GM12874 (cell line): ENCODE data around the gene ATCAY.

Source experiments
- TF ChIP-seq, protein P1 (sequence below): IDR thresholded peaks from 2 replicates; pipeline ENCODE4 v1.5.1; 2011; ENCODE audit warnings: low read depth, mild to moderate bottlenecking, control low read depth, low read length, moderate library complexity; ENCODE audit not compliant: insufficient read depth

Gene ATCAY, protein sequence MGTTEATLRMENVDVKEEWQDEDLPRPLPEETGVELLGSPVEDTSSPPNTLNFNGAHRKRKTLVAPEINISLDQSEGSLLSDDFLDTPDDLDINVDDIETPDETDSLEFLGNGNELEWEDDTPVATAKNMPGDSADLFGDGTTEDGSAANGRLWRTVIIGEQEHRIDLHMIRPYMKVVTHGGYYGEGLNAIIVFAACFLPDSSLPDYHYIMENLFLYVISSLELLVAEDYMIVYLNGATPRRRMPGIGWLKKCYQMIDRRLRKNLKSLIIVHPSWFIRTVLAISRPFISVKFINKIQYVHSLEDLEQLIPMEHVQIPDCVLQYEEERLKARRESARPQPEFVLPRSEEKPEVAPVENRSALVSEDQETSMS

DNA sequence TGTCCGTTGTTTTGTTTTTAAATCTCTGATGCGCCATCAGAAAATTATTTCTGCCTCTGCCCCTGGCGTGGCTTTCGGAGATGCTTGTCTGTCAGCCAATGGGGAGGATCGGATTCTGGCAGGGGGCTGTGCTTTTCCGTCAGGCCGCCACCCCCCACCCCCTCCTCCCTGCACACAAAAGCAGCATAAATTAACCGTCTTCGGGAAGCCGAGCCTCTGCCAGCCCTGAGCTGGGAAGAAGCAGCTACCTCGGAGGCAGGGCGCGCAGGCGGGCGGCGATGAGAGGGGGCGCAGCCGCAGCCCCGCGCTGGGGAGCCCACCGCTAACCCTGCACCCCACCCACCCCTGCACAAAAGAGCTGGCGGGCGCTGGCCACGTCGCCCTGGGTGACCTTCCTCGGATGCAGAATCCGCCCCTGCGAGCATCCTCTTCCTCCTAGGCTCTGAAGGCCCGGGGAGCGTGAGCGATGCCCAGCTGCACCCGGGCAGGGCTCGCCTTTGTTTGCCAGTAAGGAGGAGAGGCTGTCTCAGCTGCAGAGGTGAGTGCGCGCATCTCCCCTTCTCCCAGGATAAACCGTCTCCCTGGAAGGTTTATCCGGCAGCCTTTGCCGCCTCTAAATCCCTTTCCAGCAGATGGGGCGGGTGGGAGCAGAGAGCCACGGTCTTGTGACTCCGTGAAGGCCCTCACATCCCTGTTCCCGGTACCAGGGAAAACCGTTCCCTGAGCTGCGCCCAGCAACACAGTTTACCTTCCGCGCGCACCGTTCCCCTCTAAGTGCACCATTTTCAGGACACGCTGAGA is at the start of gene ATCAY:
ATCAY (plus strand) TSS at position 215 of the 801 bp plus-strand sequence. CDS start 5,083 bp downstream, outside the sequence.
- TF ChIP-seq, protein P1, sequence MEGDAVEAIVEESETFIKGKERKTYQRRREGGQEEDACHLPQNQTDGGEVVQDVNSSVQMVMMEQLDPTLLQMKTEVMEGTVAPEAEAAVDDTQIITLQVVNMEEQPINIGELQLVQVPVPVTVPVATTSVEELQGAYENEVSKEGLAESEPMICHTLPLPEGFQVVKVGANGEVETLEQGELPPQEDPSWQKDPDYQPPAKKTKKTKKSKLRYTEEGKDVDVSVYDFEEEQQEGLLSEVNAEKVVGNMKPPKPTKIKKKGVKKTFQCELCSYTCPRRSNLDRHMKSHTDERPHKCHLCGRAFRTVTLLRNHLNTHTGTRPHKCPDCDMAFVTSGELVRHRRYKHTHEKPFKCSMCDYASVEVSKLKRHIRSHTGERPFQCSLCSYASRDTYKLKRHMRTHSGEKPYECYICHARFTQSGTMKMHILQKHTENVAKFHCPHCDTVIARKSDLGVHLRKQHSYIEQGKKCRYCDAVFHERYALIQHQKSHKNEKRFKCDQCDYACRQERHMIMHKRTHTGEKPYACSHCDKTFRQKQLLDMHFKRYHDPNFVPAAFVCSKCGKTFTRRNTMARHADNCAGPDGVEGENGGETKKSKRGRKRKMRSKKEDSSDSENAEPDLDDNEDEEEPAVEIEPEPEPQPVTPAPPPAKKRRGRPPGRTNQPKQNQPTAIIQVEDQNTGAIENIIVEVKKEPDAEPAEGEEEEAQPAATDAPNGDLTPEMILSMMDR: no peak

DNA sequence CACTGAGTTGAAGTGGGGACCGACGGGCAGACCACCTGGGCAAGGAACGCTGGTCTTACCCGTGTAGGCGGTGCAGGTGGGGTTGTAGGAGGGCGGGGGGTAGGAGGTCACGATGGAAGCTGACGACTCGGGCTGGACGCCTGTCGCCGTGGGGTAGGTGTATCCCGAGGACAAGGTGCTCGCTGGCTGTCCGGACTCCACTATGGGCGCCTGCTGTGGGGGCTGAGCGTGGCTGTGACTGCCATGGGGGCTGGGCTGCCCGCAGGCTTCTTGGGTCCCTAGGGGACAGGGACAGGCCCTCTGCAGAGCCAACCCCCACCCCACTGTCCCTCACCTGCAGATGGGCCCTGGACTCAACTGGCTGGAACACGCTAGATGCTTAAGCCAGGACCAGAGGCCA is 48.9 kb upstream of the ATCAY start:
- TF ChIP-seq, protein P1: no peak

DNA sequence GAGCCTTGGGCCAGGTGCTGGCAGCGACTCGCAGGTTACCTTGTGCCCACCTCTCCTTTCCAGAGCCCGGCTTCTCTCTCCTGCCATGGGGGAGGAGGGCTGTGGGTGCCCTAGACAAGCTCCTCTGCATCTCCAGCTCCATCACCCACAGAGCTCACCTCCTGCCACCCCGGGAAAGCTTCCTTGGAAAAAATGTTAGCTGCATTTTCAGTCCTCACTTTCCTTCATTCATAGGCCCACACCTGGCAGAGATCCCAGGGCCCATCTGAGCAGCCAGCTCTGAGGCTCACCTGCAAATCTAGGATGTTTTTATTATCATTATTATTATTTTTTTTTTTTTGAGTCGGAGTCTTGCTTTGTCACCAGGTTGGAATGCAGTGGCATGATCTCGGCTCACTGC is 48.5 kb upstream of the ATCAY start:
- TF ChIP-seq, protein P1: no peak

DNA sequence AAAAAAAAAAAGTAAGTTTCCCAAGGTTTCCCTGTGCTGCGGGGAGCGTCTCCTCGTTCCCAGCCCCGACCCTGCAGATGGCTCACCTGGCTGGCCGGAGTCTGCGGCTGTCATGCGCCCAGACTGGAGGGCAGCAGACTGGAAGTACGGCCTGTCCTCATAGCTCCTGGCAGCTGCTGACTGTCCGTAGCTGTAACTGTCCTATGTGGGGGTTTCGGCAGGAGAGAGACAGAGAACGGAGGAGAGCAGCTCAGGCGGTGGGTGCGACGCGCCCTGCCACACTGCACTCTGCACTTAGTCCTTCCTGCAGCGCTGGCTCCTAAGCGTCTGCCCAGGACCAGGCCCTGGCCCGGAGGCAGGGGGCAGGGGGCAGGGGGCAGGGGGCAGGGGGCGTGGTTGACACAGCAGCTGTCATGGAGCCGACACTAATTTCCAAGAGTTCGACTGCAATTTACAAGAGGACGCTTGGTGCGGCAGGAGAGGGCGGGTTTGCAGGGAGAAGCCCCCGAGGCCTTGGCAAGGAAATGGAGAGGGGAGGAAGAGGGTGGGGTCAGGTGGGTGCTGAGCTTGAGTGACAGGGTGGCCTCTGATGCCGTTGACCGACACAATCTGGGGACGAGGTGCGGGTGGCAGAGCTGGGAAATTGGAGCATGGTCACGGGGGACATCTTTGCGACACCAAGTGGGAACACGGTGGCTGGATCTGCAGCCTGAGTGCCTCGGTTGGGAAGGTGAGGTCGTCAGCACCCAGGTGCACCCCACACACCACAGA is 46.7 kb upstream of the ATCAY start:
- TF ChIP-seq, protein P1: no peak

DNA sequence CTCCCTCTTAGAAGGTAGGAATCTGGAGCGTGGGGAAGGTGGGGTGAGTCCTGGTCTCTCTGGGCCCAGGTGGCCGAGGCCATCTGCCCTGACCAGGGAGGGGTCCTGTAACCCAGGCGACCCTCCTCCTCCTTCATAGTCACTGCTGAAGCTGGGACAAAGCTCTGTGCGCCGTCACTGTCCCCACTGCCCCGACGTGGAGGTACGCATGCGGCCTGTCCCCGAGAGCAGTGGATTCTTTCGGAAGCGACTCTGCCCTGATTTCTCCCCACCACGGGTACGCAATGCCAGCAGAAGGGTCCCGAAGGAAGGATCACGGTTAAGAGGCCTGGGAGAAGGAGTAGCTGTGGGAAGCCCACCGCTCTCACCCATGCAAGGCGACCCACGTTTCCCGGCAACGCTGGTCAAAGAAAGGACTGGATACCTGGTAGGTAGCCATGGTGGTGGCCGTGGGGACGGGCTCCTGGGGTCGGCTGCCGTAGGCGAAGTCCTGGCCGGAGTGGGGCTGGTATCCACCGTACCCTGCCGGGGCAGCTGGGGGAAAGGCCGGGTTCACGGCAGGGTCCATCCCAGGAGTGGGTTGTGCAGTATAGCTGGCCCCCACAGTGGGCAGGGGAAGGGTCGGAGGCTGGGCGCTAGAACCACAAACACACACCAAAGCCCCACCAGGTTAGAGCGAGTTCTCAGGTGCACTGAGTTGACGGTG is 46.0 kb upstream of the ATCAY start:
- TF ChIP-seq, protein P1: no peak

DNA sequence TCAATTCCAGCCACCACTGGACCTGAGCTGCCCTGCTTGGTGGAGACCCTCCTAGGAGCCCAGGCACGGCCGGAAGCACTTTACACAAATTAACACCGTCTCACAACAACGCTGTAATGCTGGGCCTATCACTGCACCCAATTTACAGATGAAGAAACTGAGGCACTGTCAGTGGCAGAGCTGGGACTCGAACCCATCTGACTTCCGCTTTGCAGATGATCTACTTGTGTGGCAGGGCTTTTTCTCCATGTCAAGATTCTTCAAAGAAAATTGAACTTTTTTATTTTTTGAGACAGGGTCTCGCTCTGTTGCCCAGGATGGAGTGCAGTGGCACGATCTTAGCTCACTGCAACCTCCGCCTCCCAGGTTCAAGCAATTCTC is 45.4 kb upstream of the ATCAY start:
- TF ChIP-seq, protein P1: no peak
